Thyroid gland (tissue), 4 donors: ENCODE results near the gene CREG2.

Experiments used
- CTCF ChIP-seq, 6 experiments: fragments of 200-600 bp in 3 of 6; fragments of 450-650 bp in 3 of 6; sonication (generic) in 3 of 6; IDR thresholded peaks; one replicate each; pipeline ENCODE4 v1.5.1; 2016 to 2019; ENCODE audit warnings: antibody characterized with exemption in 6 of 6, mild to moderate bottlenecking in 2 of 6, inconsistent platforms in 1 of 6, moderate library complexity in 1 of 6
- POLR2A ChIP-seq, 2 donors: fragments of 450-650 bp; IDR thresholded peaks; one replicate each; pipeline ENCODE4 v1.6.1; 2017; ENCODE audit warnings: antibody characterized with exemption in 2 of 2, mild to moderate bottlenecking in 2 of 2, moderate library complexity in 1 of 2

- TF ChIP-seq POLR2A (IDR thresholded peaks at IDR 0.05) (no peak), CTCF (IDR thresholded peaks at IDR 0.05) (no peak)
Observed at GRCh38 chr2:101354420-101355311, 32.6 kb downstream of the CREG2 start.
